ENCODE data around the gene DLG1.
"Not testable (repeated sequence)": the region's sequence is repeated elsewhere in the genome, so short reads cannot be mapped to it uniquely, and the experiment has no call there.

The DLG1 gene

DNA sequence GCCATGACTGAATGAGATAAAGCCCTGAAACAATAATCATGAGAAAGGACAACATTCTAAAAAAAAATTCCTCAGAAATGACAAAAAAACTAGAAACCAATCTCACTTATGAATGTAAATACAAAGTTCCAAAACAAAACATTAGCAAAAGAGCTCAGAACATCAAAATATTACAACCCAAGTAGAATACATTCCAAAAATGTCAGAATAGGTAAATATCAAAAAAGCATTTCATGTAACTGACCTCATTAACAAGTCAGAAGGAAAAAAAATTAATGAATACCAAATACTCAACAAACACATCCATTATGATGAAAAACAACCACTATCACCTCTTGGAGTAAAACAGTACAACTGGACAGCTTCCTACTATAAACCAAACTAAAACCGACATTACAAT, 93.1 kb downstream of the DLG1 start:
- no peak for DNase-seq

- DNase-seq = no peak
These were observed 93.7 kb downstream of the DLG1 start for GRCh38 chr3:197204736-197205135.

DNA sequence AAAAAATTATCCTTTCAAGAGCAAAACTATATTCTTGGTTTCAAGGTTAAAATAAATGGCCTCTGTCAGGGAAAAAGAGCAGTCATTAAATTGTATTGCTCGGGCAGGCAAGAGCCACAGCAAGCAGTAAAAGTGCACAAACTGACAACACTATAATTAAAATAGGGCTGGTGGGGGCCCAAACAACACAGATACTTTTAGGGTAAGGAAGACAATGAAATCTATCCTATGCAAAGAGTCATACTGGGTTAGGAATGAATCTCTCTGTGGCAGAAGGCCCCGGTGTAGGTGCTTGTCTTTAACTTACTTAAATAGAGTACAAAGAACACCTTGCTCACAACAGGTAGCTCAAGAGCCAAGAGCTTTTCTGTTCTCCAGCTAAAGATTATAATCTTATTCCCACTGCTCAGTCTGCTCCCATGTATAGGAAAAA, 94.7 kb downstream of the DLG1 start:
- no peak for DNase-seq

DNA sequence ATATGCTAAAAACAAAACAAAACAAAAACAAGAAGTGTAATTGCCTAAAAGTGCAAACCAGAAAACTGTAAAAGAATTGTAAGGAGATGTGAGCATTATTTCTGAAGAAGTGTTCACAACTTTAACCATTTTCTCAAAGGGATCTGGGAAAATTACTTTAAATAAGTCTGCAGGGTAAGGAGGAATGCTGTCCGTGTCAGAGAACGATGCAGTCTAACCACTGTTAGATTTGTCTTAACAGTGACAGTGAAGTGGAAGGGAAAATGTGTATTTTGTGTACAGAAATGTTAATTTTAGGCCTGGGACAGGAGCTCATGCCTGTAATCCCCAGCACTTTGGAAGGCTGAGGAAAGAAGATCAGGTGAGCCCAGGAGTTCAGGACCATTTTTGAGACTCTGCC, 95.7 kb downstream of the DLG1 start:
- DNase-seq = no peak

- no peak for DNase-seq
These were observed 96.5 kb downstream of the DLG1 start for GRCh38 chr3:197201791-197202452.

- DNase-seq = not testable (repeated sequence)
These were observed 97.6 kb downstream of the DLG1 start for GRCh38 chr3:197200856-197201255.

- no peak for DNase-seq
These were observed 101.1 kb downstream of the DLG1 start for GRCh38 chr3:197197334-197197733.

GRCh38 chr3:197196192-197196591, 102.2 kb downstream of the DLG1 start:
- no peak for DNase-seq

- no peak for DNase-seq
These were observed 103.1 kb downstream of the DLG1 start for GRCh38 chr3:197195326-197195725.

DNA sequence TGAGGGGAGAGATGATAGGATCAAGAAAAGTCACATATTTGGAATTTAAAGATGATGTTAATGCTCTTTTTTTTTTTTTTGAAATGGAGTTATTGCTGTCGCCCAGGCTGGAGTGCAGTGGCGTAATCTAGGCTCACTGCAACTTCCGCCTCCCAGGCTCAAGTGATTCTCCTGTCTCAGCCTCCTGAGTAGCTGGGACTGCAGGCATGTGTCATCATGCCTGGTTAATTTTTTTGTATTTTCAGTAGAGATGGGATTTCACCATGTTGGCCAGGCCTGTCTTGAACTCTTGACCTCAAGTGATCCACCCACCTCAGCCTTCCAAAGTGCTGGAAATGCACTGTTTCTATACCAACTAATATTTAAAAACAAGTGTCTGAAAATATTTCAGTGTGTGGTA, 104.7 kb downstream of the DLG1 start:
- DNase-seq = peak; percentile 26

GRCh38 chr3:197191897-197192296, 106.5 kb downstream of the DLG1 start:
- DNase-seq = no peak

GRCh38 chr3:197189623-197190022, 108.8 kb downstream of the DLG1 start:
- no peak for DNase-seq

DNA sequence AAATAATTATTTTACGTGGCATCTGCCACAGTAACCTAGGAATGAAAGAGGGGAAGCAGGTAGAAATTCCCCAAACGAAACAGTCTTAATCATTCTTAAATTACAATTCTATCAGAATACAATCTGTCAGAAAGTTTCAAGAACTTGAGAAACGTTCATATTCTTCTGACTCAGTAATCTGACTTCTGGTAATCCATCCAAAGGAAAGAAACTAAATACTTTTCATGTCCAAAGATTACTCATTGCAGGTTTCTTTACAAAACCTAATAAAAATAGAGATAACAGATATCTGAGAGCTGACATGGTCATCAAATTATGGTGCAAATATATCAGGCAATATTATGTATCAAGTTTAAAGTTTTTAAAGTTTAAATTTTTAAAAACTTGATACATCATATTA, 109.4 kb downstream of the DLG1 start:
- no peak for DNase-seq

DNA sequence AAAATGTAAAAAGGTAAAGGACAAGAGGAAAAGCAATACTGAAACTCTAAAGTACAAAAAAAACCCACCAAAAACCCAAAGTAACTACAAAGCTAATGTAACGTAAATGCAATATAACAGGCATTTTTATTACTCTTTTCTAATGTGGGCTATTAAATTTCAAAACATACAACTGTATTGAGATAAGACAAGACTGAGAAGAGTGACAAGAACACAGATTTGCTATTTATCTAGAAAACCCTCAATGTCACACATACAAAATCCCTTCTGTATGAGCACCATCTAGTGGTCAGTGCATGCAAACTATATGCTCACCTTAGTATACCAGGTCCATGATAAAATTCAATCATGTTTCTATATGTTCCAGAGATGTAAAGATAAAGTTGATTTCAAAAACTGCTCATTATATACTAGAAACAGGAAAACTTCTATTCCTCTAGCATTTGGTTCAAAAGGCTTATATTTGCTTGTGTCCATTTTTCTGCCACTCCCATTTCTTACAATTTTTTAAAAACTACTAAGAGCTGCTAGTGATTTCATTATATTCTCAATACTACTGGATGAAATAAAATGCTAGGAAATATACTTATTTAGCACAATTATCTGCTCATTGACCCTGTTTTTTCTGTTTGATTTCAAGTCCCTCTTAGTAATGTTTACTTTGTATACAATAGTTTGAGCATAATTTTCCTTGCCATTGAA, 111.4 kb downstream of the DLG1 start:
- DNase-seq = no peak

DNA sequence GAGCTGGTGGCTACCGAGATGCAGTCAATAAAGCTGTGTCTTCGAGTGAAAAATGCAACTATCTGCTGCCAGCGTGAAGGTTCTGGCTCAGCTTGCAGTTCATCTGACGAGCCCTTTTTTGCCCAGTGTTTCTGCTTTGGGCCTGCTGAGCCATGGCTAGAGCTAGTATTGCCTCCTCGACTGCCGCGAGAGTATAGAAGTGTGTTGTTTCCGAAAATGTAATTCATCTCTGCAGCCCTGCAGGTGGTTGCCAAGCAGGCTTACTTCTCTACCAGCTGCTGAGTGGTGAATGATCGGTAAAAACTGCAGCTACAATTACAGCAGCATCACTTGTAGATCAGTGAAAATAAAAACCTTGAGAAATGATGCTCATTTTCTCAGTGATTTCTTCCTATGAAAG, 114.8 kb downstream of the DLG1 start:
- no peak for DNase-seq

DNA sequence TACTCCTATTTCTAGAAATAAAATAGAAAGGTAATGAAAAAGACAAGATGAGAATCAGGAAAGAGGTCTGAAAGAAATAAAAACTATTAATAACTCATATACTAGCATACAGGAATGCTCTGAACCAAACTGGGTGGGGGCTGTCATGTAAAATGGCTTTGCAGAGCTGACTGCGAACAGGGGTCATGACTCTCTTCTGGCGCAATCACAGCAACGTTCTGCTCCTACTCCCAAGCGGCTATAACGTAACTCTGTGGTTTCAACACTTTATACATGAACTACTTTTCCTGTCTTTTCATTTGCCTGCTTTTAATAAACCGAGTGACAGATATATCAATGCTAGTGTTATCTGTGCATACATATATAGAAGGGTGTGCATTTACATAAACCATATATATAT, 116.7 kb downstream of the DLG1 start:
- peak; percentile 38 for DNase-seq

DNA sequence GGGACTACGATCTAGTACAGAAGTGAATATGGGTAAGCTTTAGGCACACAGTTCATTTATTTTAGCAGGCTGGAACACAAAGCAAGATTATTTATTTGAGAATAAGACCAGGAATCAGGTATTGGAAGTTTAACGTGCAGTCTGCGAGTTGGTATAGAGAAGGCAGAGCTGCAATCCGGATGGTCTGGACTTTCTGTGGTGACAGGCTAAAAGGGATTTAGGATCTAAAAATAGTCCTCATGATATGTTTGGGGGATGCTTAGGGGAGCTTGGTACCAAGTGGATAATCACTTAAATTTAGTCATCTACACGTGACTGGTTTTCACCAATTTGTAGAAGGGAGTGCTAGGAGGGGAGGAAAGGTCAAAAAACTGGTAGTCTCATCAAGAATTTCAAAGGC, 119.4 kb downstream of the DLG1 start:
- no peak for DNase-seq

GRCh38 chr3:197175503-197175902, 122.9 kb downstream of the DLG1 start:
- no peak for DNase-seq

- DNase-seq = no peak
These were observed 123.5 kb downstream of the DLG1 start for GRCh38 chr3:197174927-197175326.

- no peak for DNase-seq
These were observed 124.8 kb downstream of the DLG1 start for GRCh38 chr3:197173620-197174019.

DNA sequence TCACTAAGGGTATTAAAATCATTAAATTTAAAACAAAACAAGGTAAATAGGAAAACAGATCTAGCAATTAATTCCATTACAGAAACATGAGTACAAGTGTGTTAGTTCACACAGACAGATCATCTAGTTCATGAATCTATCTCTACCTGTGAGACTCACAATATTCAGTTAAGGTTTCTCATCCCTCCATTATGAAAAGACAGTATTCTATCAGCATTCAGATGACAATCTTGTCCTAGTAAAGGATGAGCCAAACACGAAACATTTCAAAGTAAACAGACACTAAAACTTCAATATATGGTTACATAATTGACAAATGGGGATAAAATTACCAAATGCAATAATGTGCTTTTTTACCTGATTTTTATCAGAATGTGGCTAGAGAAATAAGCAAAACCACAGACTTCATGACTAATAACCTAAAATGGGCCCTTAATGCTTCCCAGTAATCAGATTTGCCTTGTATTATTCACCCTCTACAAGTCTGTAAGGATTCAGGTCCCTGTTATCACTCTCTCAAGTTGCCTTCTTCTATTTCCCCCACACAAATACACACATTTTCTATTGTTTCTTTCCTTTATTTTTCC, 126.8 kb downstream of the DLG1 start:
- no peak for DNase-seq

DNA sequence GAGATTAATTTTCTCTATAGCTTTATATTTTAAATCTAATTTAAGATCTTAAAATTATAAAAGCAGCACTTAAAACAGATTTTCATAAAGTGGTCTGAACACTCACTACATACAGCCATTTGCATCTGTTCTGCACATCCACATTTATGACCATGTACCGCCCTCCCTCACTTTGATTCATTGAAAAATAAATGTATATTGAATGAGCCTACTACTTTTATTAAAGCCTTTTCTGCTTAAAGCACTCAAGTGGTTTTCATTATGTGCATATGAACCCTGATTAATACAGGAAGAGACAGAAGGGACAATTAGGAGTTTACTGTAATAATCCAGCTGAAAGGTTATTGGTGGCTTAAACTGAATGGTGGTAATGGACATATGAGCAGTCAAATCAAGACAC, 129.4 kb downstream of the DLG1 start:
- DNase-seq = no peak

GRCh38 chr3:197168606-197169005, 129.8 kb downstream of the DLG1 start:
- no peak for DNase-seq

GRCh38 chr3:197168063-197168462, 130.3 kb downstream of the DLG1 start:
- DNase-seq = no peak

GRCh38 chr3:197167549-197167948, 130.9 kb downstream of the DLG1 start:
- DNase-seq = no peak
